A549 (cell line): Measurements from ENCODE around the gene FAN1. TPM values are rescaled to one million over a fixed set of nuclear protein-coding genes. Genes with fewer than 3 reads are reported as not detected.

Source experiments
- ATAC-seq, 2 experiments: fragments of 200-7000 bp in 1 of 2; fragments of >200 bp in 1 of 2; cut with Nextera tagmentation in 1 of 2; cut with Tn5 transposase in 1 of 2; 3 replicates each; pipeline versions ENCODE4 v1.8.0 to v1.9.1; 2018 to 2020; ENCODE audit warnings: mild to moderate bottlenecking in 1 of 2, moderate library complexity in 1 of 2
- CTCF ChIA-PET: fragments of 300-600 bp; sonication (Branson Sonifier 250); formaldehyde crosslinking; extraction: SDS; loops from one replicate; lab custom pipeline; 2021; ENCODE audit warnings: antibody characterized with exemption, inconsistent platforms; lab: Yijun Ruan, JAX
- POLR2A ChIA-PET: fragments of 350-600 bp; formaldehyde crosslinking; extraction: SDS; loops from one replicate; lab custom pipeline; 2021; ENCODE audit warnings: antibody characterized with exemption, inconsistent platforms; lab: Yijun Ruan, JAX
- DNase-seq, 2 experiments: peaks; one replicate each; pipeline versions ENCODE4 v3.0.0 to v3.0.0-alpha.2; 2011 to 2016; ENCODE audit warnings: low read depth in 1 of 2, low spot score in 1 of 2
- FAIRE-seq: peaks from 2 replicates; lab custom pipeline; 2011; peaks lifted over from hg19 to GRCh38; lab: Jason Lieb, UNC
- H3K27ac ChIP-seq, 2 experiments: fragments of >200 bp; sonication (Bioruptor Twin); formaldehyde crosslinking; 3 replicates each; pipeline ENCODE4 v1.5.1; 2016 to 2017
- H3K4me1 ChIP-seq: fragments of >200 bp; sonication (Bioruptor Twin); formaldehyde crosslinking; 3 replicates; pipeline ENCODE4 v1.6.1; 2016
- H3K4me2 ChIP-seq: fragments of >200 bp; sonication (Bioruptor Twin); formaldehyde crosslinking; 3 replicates; pipeline ENCODE4 v1.6.1; 2016
- H3K4me3 ChIP-seq: fragments of >200 bp; sonication (Bioruptor Twin); formaldehyde crosslinking; 3 replicates; pipeline ENCODE4 v1.5.1; 2016
- H3K9me3 ChIP-seq: fragments of >200 bp; sonication (Bioruptor Twin); formaldehyde crosslinking; 3 replicates; pipeline ENCODE4 v1.6.1; 2016
- CBX2 ChIP-seq: fragments of 200-600 bp; sonication (generic); IDR thresholded peaks from 2 replicates; pipeline ENCODE4 v1.6.1; 2016; ENCODE audit warnings: low read depth, mild to moderate bottlenecking, borderline replicate concordance
- CBX8 ChIP-seq: fragments of 200-600 bp; sonication (generic); IDR thresholded peaks from 2 replicates; pipeline ENCODE4 v1.6.1; 2016
- CHD2 ChIP-seq: fragments of 150-350 bp; IDR thresholded peaks from 2 replicates; pipeline ENCODE4 v1.6.1; 2014; ENCODE audit warnings: low read length; ENCODE audit not compliant: partially characterized antibody
- CHD4 ChIP-seq: fragments of 200-600 bp; sonication (generic); IDR thresholded peaks from 2 replicates; pipeline ENCODE4 v1.6.1; 2016; ENCODE audit warnings: antibody characterized with exemption, mild to moderate bottlenecking, borderline replicate concordance
- ESRRA ChIP-seq: fragments of 150-350 bp; IDR thresholded peaks from 2 replicates; pipeline ENCODE4 v1.6.1; 2014; ENCODE audit warnings: mild to moderate bottlenecking, low read length, borderline replicate concordance
- FOSB ChIP-seq: fragments of 250-450 bp; sonication (Bioruptor Pico); IDR thresholded peaks from 2 replicates; pipeline ENCODE4 v1.5.0; 2020; ENCODE audit warnings: mild to moderate bottlenecking, moderate library complexity
- FOSL2 ChIP-seq, 2 experiments: fragments of 450-650 bp in 1 of 2; fragments of >200 bp in 1 of 2; sonication (Bioruptor Twin) in 1 of 2; formaldehyde crosslinking; IDR thresholded peaks; 2 replicates each; pipeline versions ENCODE4 v1.5.0 to v1.6.1; 2016 to 2020; ENCODE audit warnings: mild to moderate bottlenecking in 1 of 2, moderate library complexity in 1 of 2
- HOXB13 ChIP-seq: fragments of 250-450 bp; sonication (Bioruptor Pico); IDR thresholded peaks from 2 replicates; pipeline ENCODE4 v1.5.0; 2020; ENCODE audit warnings: low read depth, mild to moderate bottlenecking, moderate library complexity
- HOXB5 ChIP-seq: fragments of 250-450 bp; sonication (Bioruptor Pico); IDR thresholded peaks from 2 replicates; pipeline ENCODE4 v1.5.0; 2020; ENCODE audit warnings: mild to moderate bottlenecking, moderate library complexity
- JUN ChIP-seq, 2 experiments: fragments of >200 bp; sonication (Bioruptor Twin); formaldehyde crosslinking; IDR thresholded peaks; 2 replicates in 1 of 2; 3 replicates in 1 of 2; pipeline ENCODE4 v1.6.1; 2016 to 2017
- KDM1A ChIP-seq: fragments of 200-600 bp; sonication (generic); IDR thresholded peaks from 2 replicates; pipeline ENCODE4 v1.6.1; 2016; ENCODE audit warnings: low read depth, mild to moderate bottlenecking
- KDM5A ChIP-seq: fragments of 200-600 bp; sonication (generic); IDR thresholded peaks from 2 replicates; pipeline ENCODE4 v1.6.1; 2016; ENCODE audit warnings: antibody characterized with exemption, mild to moderate bottlenecking
- MAFK ChIP-seq: fragments of 450-650 bp; IDR thresholded peaks from 2 replicates; pipeline ENCODE4 v1.6.1; 2014; ENCODE audit not compliant: partially characterized antibody
- NFE2L2 ChIP-seq: fragments of 150-350 bp; conservative IDR thresholded peaks from 2 replicates; pipeline ENCODE4 v1.6.1; 2014; ENCODE audit warnings: low read length
- PHF8 ChIP-seq: fragments of 200-600 bp; sonication (generic); IDR thresholded peaks from 2 replicates; pipeline ENCODE4 v1.6.1; 2016; ENCODE audit warnings: low read depth, mild to moderate bottlenecking, antibody characterized with exemption, moderate library complexity, borderline replicate concordance
- POLR2A ChIP-seq: IDR thresholded peaks from 2 replicates; pipeline ENCODE4 v1.6.1; 2012; ENCODE audit warnings: mild to moderate bottlenecking, low read length
- RAD21 ChIP-seq, 2 experiments: fragments of >200 bp in 1 of 2; sonication (Bioruptor Twin) in 1 of 2; formaldehyde crosslinking in 1 of 2; IDR thresholded peaks in 1 of 2; conservative IDR thresholded peaks in 1 of 2; 2 replicates in 1 of 2; 3 replicates in 1 of 2; pipeline ENCODE4 v1.6.1; 2012 to 2018; ENCODE audit warnings: inconsistent platforms in 1 of 2
- RARB ChIP-seq: fragments of 250-450 bp; sonication (Bioruptor Pico); IDR thresholded peaks from 2 replicates; pipeline ENCODE4 v1.8.0; 2021; ENCODE audit warnings: mild to moderate bottlenecking, moderate library complexity
- RCOR1 ChIP-seq: fragments of 150-350 bp; IDR thresholded peaks from 2 replicates; pipeline ENCODE4 v1.6.1; 2014; ENCODE audit warnings: antibody characterized with exemption, low read length, low read depth
- SREBF2 ChIP-seq: fragments of 450-650 bp; IDR thresholded peaks from 2 replicates; pipeline ENCODE4 v1.6.1; 2014; ENCODE audit warnings: mild to moderate bottlenecking, moderate library complexity
- ZC3H11A ChIP-seq: fragments of 450-650 bp; IDR thresholded peaks from 2 replicates; pipeline ENCODE4 v1.6.1; 2014; ENCODE audit warnings: antibody characterized with exemption, mild to moderate bottlenecking
- ZSCAN20 ChIP-seq: fragments of 250-450 bp; sonication (Bioruptor Pico); IDR thresholded peaks from 2 replicates; pipeline ENCODE4 v1.8.0; 2022; ENCODE audit warnings: mild to moderate bottlenecking, moderate library complexity
- WGBS: methylation state at CpG from one replicate; pipeline ENCODE4 v1.1.6; 2017; ENCODE audit errors: missing lambda C conversion rate; 5-methylcytosine and 5-hydroxymethylcytosine counted together
- polyA plus RNA-seq, 4 experiments: library from polyadenylated mRNA; depleted of rRNA in 3 of 4; stranded (reverse); fragments of >200 nt; fragmentation: RNase III in 1 of 4; extraction: RNeasy Plus Mini Kit Qiagen cat#74134 plus additional on column Dnase treatment in 1 of 4; gene quantifications; 2 replicates in 3 of 4; 3 replicates in 1 of 4; pipeline ENCODE4 v1.2.3, GENCODE V29; 2011 to 2017
- TF ChIP-seq, protein P1 (sequence below): fragments of 250-450 bp; sonication (Bioruptor Pico); IDR thresholded peaks from 2 replicates; pipeline ENCODE4 v1.5.0; 2020; ENCODE audit warnings: low read depth, mild to moderate bottlenecking, moderate library complexity
- TF ChIP-seq, protein P2 (sequence below): IDR thresholded peaks from 2 replicates; pipeline ENCODE4 v1.6.1; 2012
- TF ChIP-seq, protein P3 (sequence below): fragments of 150-350 bp; IDR thresholded peaks from 2 replicates; pipeline ENCODE4 v1.6.1; 2014; ENCODE audit warnings: low read depth, mild to moderate bottlenecking, low read length
- TF ChIP-seq, protein P4 (sequence below): fragments of >200 bp; sonication (Bioruptor Twin); formaldehyde crosslinking; IDR thresholded peaks from 3 replicates; pipeline ENCODE4 v1.6.1; 2016
- TF ChIP-seq, protein P5 (sequence below): fragments of 450-650 bp; IDR thresholded peaks from 2 replicates; pipeline ENCODE4 v1.6.1; 2014; ENCODE audit warnings: antibody characterized with exemption
- TF ChIP-seq, protein P6 (sequence below): fragments of >200 bp; sonication (Bioruptor Twin); formaldehyde crosslinking; IDR thresholded peaks from 2 replicates; pipeline ENCODE4 v1.6.1; 2016

Gene FAN1
- polyA plus RNA-seq, 2 of the 4 experiments (the other 2 are of a cell fraction): 17.4 to 22.1 TPM

DNA sequence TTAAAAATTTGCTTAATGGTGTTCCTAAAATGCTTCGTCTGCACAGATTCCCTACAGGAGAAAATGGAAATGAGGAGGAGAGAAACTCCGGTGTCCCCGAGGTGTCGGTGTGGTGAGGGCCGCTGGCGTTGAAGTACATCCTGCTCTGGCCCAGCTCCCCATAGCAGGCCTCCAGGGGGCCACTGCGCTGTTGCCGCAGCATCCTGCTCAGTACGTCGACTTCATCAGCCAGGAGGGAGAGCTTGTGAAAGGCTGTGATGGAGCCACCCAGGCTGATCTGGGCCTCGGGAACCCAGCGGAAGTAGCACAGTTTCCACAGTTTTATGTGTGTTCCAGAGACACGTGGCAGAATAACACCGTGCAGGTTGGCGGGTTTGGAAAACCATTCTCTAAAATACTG is 37.8 kb downstream of the FAN1 start:
- ChIA-PET CTCF (interaction anchor here (0.6 to 1.4 kb wide), 4 partner anchors 11 to 176 kb away, joined by 3 to 5 read pairs (median 4); no protein-coding TSS in a partner anchor), POLR2A (no interaction called here)
- DNase-seq (no peak), ATAC-seq (peak in 1 of 2 experiments; percentile 45; a peak in 3 of 6 replicates), FAIRE-seq (no peak)
- Histone ChIP-seq H3K4me3 (no peak overlapping the region), H3K27ac (no peak overlapping the region), H3K4me1 (peaks cover 13% of the 10 kb centered on the region), H3K9me3 (no peaks in the 10 kb centered on the region), H3K4me2 (no peak overlapping the region)
- TF ChIP-seq MAFK (no peak), KDM5A (no peak), SREBF2 (no peak), CBX8 (no peak), POLR2A (no peak)
- 87% methylated on average over 15 of the region's 15 CpGs for WGBS

DNA sequence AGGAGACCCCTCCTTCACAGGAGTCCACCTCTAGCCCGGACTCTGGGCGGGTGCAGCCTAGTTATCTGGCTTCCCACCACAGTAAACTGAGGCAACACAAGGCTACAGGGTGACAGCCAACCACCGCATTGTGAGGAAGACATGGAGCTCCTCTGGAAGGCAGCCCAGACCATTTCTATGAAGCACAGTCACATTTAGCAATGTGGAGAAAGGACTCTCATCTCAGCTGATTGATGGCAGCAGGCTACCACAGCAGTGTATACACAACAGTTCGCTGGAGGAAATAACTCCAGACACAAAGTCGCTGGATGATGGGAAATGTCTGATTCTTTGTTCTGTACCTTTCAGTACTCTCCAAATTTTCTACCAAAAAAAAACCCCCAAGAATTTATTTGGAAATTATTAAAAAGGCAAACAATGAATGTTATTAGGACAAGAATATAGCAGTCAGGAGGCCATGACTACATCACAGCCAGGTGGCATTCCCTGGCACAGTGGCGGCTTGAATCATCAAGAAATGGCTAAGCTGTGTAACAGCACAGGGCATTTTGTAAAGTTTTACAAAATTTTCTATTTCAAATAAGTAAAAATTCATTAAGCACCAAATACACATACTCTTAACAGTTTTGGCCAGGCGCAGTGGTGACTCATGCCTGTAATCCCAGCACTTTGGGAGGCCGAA is 40.1 kb downstream of the FAN1 start:
- CTCF ChIA-PET: interaction anchor here (1.7 to 2.6 kb wide), 2 partner anchors 47 to 185 kb away, joined by 6 to 9 read pairs; partner anchors contain the start of gene MTMR10
- 89% methylated on average over 8 of the region's 8 CpGs for WGBS

DNA sequence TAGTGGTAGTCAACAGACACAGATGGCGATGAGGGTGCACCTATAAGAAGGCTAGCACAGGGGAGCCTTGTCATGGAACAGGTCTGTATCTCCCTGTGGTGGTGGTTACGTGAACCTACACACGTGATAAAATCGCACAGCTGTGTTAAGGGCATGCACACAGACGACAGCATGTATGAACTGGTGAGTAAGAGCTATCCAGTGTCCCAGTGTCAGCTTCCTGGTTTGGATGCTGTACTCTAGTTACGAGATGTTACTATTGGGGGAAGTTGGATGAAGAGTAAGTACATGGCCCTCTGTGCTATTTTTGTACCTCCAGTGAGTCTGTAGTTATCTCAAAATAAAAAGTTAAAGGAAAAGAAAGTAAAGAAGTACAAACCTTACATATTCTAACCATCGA is 49.5 kb downstream of the FAN1 start:
- CTCF ChIA-PET: interaction anchor here (0.7 to 1.9 kb wide), 2 partner anchors 9 to 176 kb away, joined by 3 to 9 read pairs; no protein-coding TSS in a partner anchor
- DNase-seq: no peak
- no peak for ATAC-seq
- peak overlapping the region; percentile 60 for H3K4me2 ChIP-seq
- POLR2A ChIA-PET: interaction anchor here (0.8 kb wide), 1 partner anchor 38 kb away, joined by 3 read pairs; no protein-coding TSS in a partner anchor
- H3K27ac ChIP-seq: peak overlapping the region; percentile 72 to 82
- H3K9me3 ChIP-seq: peaks cover 6% of the 10 kb centered on the region; the same call in 1 of the 3 replicates
- H3K4me3 ChIP-seq: no peak overlapping the region
- 96% methylated on average over 7 of the region's 7 CpGs for WGBS
- H3K4me1 ChIP-seq: peaks cover 38% of the 10 kb centered on the region
- no peak for FAIRE-seq
- TF ChIP-seq, protein P1, sequence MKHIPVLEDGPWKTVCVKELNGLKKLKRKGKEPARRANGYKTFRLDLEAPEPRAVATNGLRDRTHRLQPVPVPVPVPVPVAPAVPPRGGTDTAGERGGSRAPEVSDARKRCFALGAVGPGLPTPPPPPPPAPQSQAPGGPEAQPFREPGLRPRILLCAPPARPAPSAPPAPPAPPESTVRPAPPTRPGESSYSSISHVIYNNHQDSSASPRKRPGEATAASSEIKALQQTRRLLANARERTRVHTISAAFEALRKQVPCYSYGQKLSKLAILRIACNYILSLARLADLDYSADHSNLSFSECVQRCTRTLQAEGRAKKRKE: no peak
- TF ChIP-seq MAFK: no peak
- TF ChIP-seq RAD21 (conservative IDR thresholded peaks at IDR 0.05 in 1 of 2, IDR thresholded peaks at IDR 0.05 in 1 of 2): no peak
- TF ChIP-seq, protein P2, sequence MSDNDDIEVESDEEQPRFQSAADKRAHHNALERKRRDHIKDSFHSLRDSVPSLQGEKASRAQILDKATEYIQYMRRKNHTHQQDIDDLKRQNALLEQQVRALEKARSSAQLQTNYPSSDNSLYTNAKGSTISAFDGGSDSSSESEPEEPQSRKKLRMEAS: no peak
- TF ChIP-seq CHD2: no peak
- TF ChIP-seq HOXB13 (CRISPR knock-in tag): no peak
- no peak for TF ChIP-seq ZSCAN20 (CRISPR knock-in tag)
- TF ChIP-seq, protein P3, sequence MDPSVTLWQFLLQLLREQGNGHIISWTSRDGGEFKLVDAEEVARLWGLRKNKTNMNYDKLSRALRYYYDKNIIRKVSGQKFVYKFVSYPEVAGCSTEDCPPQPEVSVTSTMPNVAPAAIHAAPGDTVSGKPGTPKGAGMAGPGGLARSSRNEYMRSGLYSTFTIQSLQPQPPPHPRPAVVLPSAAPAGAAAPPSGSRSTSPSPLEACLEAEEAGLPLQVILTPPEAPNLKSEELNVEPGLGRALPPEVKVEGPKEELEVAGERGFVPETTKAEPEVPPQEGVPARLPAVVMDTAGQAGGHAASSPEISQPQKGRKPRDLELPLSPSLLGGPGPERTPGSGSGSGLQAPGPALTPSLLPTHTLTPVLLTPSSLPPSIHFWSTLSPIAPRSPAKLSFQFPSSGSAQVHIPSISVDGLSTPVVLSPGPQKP: no peak
- TF ChIP-seq CBX2: no peak
- TF ChIP-seq CHD4: no peak
- TF ChIP-seq FOSB (CRISPR knock-in tag): no peak
- no peak for TF ChIP-seq PHF8
- TF ChIP-seq, protein P4, sequence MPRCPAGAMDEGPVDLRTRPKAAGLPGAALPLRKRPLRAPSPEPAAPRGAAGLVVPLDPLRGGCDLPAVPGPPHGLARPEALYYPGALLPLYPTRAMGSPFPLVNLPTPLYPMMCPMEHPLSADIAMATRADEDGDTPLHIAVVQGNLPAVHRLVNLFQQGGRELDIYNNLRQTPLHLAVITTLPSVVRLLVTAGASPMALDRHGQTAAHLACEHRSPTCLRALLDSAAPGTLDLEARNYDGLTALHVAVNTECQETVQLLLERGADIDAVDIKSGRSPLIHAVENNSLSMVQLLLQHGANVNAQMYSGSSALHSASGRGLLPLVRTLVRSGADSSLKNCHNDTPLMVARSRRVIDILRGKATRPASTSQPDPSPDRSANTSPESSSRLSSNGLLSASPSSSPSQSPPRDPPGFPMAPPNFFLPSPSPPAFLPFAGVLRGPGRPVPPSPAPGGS: no peak
- TF ChIP-seq, protein P5, sequence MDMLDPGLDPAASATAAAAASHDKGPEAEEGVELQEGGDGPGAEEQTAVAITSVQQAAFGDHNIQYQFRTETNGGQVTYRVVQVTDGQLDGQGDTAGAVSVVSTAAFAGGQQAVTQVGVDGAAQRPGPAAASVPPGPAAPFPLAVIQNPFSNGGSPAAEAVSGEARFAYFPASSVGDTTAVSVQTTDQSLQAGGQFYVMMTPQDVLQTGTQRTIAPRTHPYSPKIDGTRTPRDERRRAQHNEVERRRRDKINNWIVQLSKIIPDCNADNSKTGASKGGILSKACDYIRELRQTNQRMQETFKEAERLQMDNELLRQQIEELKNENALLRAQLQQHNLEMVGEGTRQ: no peak
- TF ChIP-seq JUN (IDR thresholded peaks at IDR 0.05): no peak
- no peak for TF ChIP-seq FOSL2 (IDR thresholded peaks at IDR 0.05)
- TF ChIP-seq FOSL2 (CRISPR knock-in tag; IDR thresholded peaks at IDR 0.05): no peak
- TF ChIP-seq CBX8: no peak
- TF ChIP-seq, protein P6, sequence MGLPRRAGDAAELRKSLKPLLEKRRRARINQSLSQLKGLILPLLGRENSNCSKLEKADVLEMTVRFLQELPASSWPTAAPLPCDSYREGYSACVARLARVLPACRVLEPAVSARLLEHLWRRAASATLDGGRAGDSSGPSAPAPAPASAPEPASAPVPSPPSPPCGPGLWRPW: no peak

More for the DNA sequence above, 40.1 kb downstream of the FAN1 start:
- POLR2A ChIA-PET: no interaction called here
- no peak overlapping the region for H3K27ac ChIP-seq
- TF ChIP-seq ESRRA: no peak
- no peak for TF ChIP-seq POLR2A
- no peak for TF ChIP-seq RCOR1
- no peak for TF ChIP-seq CHD4
- TF ChIP-seq ZC3H11A: no peak
- TF ChIP-seq RARB (CRISPR knock-in tag): no peak
- TF ChIP-seq, protein P5: no peak
- TF ChIP-seq NFE2L2: no peak
- TF ChIP-seq, protein P1: no peak
- no peak for TF ChIP-seq KDM1A
- no peak for TF ChIP-seq HOXB5 (CRISPR knock-in tag)
- TF ChIP-seq, all 56 proteins: peak for 0
- FAIRE-seq: no peak
- Histone ChIP-seq H3K4me1 (peaks cover 13% of the 10 kb centered on the region), H3K4me3 (no peak overlapping the region), H3K9me3 (no peaks in the 10 kb centered on the region; the same call in 2 of the 3 replicates), H3K4me2 (no peak overlapping the region)
- no peak for ATAC-seq
- DNase-seq: no peak
